HG03460 (cell line): ENCODE measurements around the gene ZNF628.
A peak's percentile ranks its signal among the peaks of the same experiment; 100 is the strongest.

Source experiments
- ATAC-seq: cut with Tn5 transposase; IDR thresholded peaks from one replicate; pipeline ENCODE4 v1.9.1; 2021; ENCODE audit not compliant: unreplicated experiment

The ZNF628 gene

GRCh38 chr19:55449469-55449868, 26.9 kb upstream of the ZNF628 start:
- no peak for ATAC-seq

- ATAC-seq = no peak
Observed at GRCh38 chr19:55451163-55451964, 25.1 kb upstream of the ZNF628 start.

GRCh38 chr19:55451965-55452748, 24.3 kb upstream of the ZNF628 start:
- no peak for ATAC-seq

- ATAC-seq = no peak
Observed at GRCh38 chr19:55452749-55453346, 23.6 kb upstream of the ZNF628 start.

GRCh38 chr19:55453511-55454260, 22.7 kb upstream of the ZNF628 start:
- no peak for ATAC-seq

GRCh38 chr19:55454787-55455243, 21.6 kb upstream of the ZNF628 start:
- ATAC-seq = no peak

GRCh38 chr19:55455576-55456235, 20.7 kb upstream of the ZNF628 start:
- ATAC-seq = no peak

GRCh38 chr19:55456347-55456746, 20.1 kb upstream of the ZNF628 start:
- ATAC-seq = no peak

GRCh38 chr19:55457683-55458457, 18.5 kb upstream of the ZNF628 start:
- ATAC-seq = no peak

GRCh38 chr19:55459551-55459949, 16.9 kb upstream of the ZNF628 start:
- ATAC-seq = no peak

- ATAC-seq = no peak
Observed at GRCh38 chr19:55459950-55460657, 16.3 kb upstream of the ZNF628 start.

- no peak for ATAC-seq
Observed at GRCh38 chr19:55460670-55461258, 15.7 kb upstream of the ZNF628 start.

GRCh38 chr19:55461259-55461973, 15.0 kb upstream of the ZNF628 start, which contains the start of gene ISOC2:
Gene ISOC2, minus strand, starts transcription at chr19:55461642. Its CDS starts 5,156 bp downstream, at chr19:55456486.
- peak; percentile 88 for ATAC-seq

GRCh38 chr19:55461974-55462626, 14.3 kb upstream of the ZNF628 start:
- no peak for ATAC-seq

- ATAC-seq = no peak
Observed at GRCh38 chr19:55462722-55463121, 13.7 kb upstream of the ZNF628 start.

GRCh38 chr19:55463583-55464031, 12.8 kb upstream of the ZNF628 start:
- ATAC-seq = no peak

GRCh38 chr19:55464039-55464661, 12.3 kb upstream of the ZNF628 start:
- ATAC-seq = no peak
